Neural cell (in vitro differentiated cells): ENCODE results near the gene DSCAML1. TPM values are rescaled to one million over a fixed set of nuclear protein-coding genes. Genes with fewer than 3 reads are reported as not detected.

Experiments
- H2AFZ ChIP-seq: fragments of 200-600, 300-800 bp; sonication (generic), shearing (Covaris generic); 2 replicates; pipeline ENCODE4 v1.6.0; 2014; ENCODE audit warnings: low read depth, mild to moderate bottlenecking, antibody characterized with exemption, low read length, moderate library complexity
- H3F3A ChIP-seq: fragments of 200-600 bp; shearing (Covaris generic); 2 replicates; pipeline ENCODE4 v1.6.1; 2016; ENCODE audit warnings: mild to moderate bottlenecking, moderate library complexity, mixed read lengths, antibody characterized with exemption, low read length; ENCODE audit not compliant: insufficient read depth, poor library complexity, severe bottlenecking
- H3K27ac ChIP-seq: fragments of 200-600, 300-800 bp; sonication (generic), shearing (Covaris generic); 2 replicates; pipeline ENCODE4 v1.5.1; 2014; ENCODE audit warnings: mild to moderate bottlenecking, low read length, moderate library complexity
- H3K27me3 ChIP-seq: fragments of 300-800, 200-600 bp; sonication (generic), shearing (Covaris generic); 2 replicates; pipeline ENCODE4 v1.6.0; 2014; ENCODE audit warnings: mild to moderate bottlenecking, low read depth, low read length, moderate library complexity; ENCODE audit not compliant: insufficient read depth
- H3K36me3 ChIP-seq: fragments of 300-800, 200-600 bp; sonication (generic), shearing (Covaris generic); 2 replicates; pipeline ENCODE4 v1.5.1; 2014; ENCODE audit warnings: mild to moderate bottlenecking, antibody characterized with exemption, low read length, moderate library complexity; ENCODE audit not compliant: insufficient read depth
- H3K4me2 ChIP-seq: fragments of 300-800, 200-600 bp; sonication (generic), shearing (Covaris generic); 2 replicates; pipeline ENCODE4 v1.6.0; 2014; ENCODE audit warnings: mild to moderate bottlenecking, low read length
- H3K4me3 ChIP-seq: fragments of 300-800, 200-600 bp; sonication (generic), shearing (Covaris generic); 2 replicates; pipeline ENCODE4 v1.5.1; 2014; ENCODE audit warnings: mild to moderate bottlenecking, low read length, moderate library complexity
- H3K79me2 ChIP-seq: fragments of 200-600 bp; shearing (Covaris generic); replicated peaks from 2 replicates; pipeline ENCODE4 v1.6.0; 2014; ENCODE audit warnings: mild to moderate bottlenecking, low read length, moderate library complexity; ENCODE audit not compliant: insufficient read depth
- H3K9ac ChIP-seq: fragments of 300-800, 200-600 bp; sonication (generic), shearing (Covaris generic); 2 replicates; pipeline ENCODE4 v1.6.1; 2016; ENCODE audit warnings: mild to moderate bottlenecking, low read length, mixed read lengths
- H3K9me2 ChIP-seq: fragments of 200-600 bp; shearing (Covaris generic); 2 replicates; pipeline ENCODE4 v1.6.1; 2016; ENCODE audit warnings: mild to moderate bottlenecking, low read length, mixed read lengths; ENCODE audit not compliant: insufficient read depth
- H3K9me3 ChIP-seq: fragments of 200-600, 300-800 bp; sonication (generic), shearing (Covaris generic); 2 replicates; pipeline ENCODE4 v1.6.1; 2016; ENCODE audit warnings: mild to moderate bottlenecking, mixed run types, low read length, moderate library complexity, mixed read lengths
- H4K20me1 ChIP-seq: fragments of 200-600 bp; shearing (Covaris generic); 2 replicates; pipeline ENCODE4 v1.6.1; 2016; ENCODE audit warnings: mild to moderate bottlenecking, mixed run types; ENCODE audit not compliant: insufficient read depth
- EP300 ChIP-seq: fragments of 450-650 bp; conservative IDR thresholded peaks from 2 replicates; pipeline ENCODE4 v1.6.1; 2014; ENCODE audit warnings: antibody characterized with exemption, mild to moderate bottlenecking, moderate library complexity; ENCODE audit not compliant: poor library complexity, severe bottlenecking
- EZH2 ChIP-seq: fragments of 200-600, 300-800 bp; shearing (Covaris generic), sonication (generic); IDR thresholded peaks from 2 replicates; pipeline ENCODE4 v1.6.1; 2014; ENCODE audit warnings: antibody characterized with exemption, low read length, borderline replicate concordance, mild to moderate bottlenecking; ENCODE audit not compliant: insufficient read depth, poor library complexity, severe bottlenecking
- MXI1 ChIP-seq: fragments of 450-650 bp; conservative IDR thresholded peaks from 2 replicates; pipeline ENCODE4 v1.6.1; 2014; ENCODE audit warnings: antibody characterized with exemption, mild to moderate bottlenecking; ENCODE audit not compliant: poor library complexity, severe bottlenecking
- POLR2AphosphoS5 ChIP-seq: IDR thresholded peaks from 2 replicates; pipeline ENCODE4 v1.6.1; 2012
- RAD21 ChIP-seq: fragments of 450-650 bp; conservative IDR thresholded peaks from 2 replicates; pipeline ENCODE4 v1.6.1; 2014; ENCODE audit warnings: antibody characterized with exemption, mild to moderate bottlenecking, moderate library complexity
- REST ChIP-seq: IDR thresholded peaks from 2 replicates; pipeline ENCODE4 v1.6.1; 2012; ENCODE audit warnings: borderline replicate concordance
- SMC3 ChIP-seq: fragments of 450-650 bp; conservative IDR thresholded peaks from 2 replicates; pipeline ENCODE4 v1.6.1; 2014; ENCODE audit warnings: antibody characterized with exemption, mild to moderate bottlenecking, moderate library complexity; ENCODE audit not compliant: poor library complexity
- TAF1 ChIP-seq: IDR thresholded peaks from 2 replicates; pipeline ENCODE4 v1.6.1; 2012; ENCODE audit warnings: low read depth
- polyA plus RNA-seq: library from polyadenylated mRNA; depleted of rRNA; stranded (reverse); fragments of >200 nt; gene quantifications from 2 replicates; pipeline ENCODE4 v1.2.3, GENCODE V29; 2014
- TF ChIP-seq, protein P1 (sequence below): fragments of 450-650 bp; IDR thresholded peaks from 2 replicates; pipeline ENCODE4 v1.5.1; 2014; ENCODE audit warnings: antibody characterized with exemption, mild to moderate bottlenecking, moderate library complexity; ENCODE audit not compliant: poor library complexity, severe bottlenecking

DSCAML1 gene
- polyA plus RNA-seq, 1 donor from 2014 or later, result 1.3 TPM

- H3K9ac ChIP-seq, result no peak overlapping the region
- H3K27me3 ChIP-seq, result no peaks in the 10 kb centered on the region
- no peaks in the 10 kb centered on the region for H4K20me1 ChIP-seq
- no peak overlapping the region for H3K4me3 ChIP-seq
- no peaks in the 10 kb centered on the region for H3K36me3 ChIP-seq
- no peaks in the 10 kb centered on the region for H3K9me3 ChIP-seq
- no peaks in the 10 kb centered on the region for H3K9me2 ChIP-seq
- no peak overlapping the region for H2AFZ ChIP-seq
- H3F3A ChIP-seq, result no peaks in the 10 kb centered on the region
- TF ChIP-seq MXI1 (no peak), SMC3 (no peak), RAD21 (no peak), TAF1 (no peak), POLR2AphosphoS5 (no peak), REST (no peak), EZH2 (no peak), EP300 (no peak)
- TF ChIP-seq, protein P1, sequence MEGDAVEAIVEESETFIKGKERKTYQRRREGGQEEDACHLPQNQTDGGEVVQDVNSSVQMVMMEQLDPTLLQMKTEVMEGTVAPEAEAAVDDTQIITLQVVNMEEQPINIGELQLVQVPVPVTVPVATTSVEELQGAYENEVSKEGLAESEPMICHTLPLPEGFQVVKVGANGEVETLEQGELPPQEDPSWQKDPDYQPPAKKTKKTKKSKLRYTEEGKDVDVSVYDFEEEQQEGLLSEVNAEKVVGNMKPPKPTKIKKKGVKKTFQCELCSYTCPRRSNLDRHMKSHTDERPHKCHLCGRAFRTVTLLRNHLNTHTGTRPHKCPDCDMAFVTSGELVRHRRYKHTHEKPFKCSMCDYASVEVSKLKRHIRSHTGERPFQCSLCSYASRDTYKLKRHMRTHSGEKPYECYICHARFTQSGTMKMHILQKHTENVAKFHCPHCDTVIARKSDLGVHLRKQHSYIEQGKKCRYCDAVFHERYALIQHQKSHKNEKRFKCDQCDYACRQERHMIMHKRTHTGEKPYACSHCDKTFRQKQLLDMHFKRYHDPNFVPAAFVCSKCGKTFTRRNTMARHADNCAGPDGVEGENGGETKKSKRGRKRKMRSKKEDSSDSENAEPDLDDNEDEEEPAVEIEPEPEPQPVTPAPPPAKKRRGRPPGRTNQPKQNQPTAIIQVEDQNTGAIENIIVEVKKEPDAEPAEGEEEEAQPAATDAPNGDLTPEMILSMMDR, result no peak
- H3K27ac ChIP-seq, result no peak overlapping the region
- no peak overlapping the region for H3K4me2 ChIP-seq
- H3K79me2 ChIP-seq, result no peaks in the 10 kb centered on the region
Measured at GRCh38 chr11:117816151-117816741, 19.2 kb upstream of the DSCAML1 start.

DNA sequence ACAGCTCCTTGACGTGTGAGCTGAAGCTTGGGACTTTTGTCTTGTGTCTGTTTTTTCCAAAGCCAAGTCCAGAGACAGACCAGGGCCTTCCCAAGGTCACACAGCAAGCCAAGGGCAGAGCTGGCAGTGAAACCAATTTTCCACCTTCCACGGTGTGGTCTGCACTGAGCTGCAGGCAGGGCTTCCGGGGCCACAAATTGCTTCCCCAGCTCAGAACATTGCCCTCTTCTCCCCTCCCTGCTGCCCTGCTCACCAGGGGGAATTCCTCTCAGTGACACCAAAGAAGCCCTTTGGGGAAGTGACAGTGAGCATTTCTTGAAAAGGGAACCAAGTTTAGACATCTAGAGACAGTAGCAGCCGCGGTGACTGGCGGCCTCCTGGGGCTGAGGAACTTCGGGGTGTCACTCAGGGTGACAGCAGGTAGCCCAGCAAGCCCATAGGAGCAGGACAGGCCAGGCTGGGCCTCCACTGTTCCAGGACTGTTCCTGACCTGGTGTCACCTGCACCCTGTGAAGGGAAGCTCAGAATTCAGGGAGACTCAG lies 18.3 kb upstream of the DSCAML1 start:
- Histone ChIP-seq H3K36me3 (no peaks in the 10 kb centered on the region), H3K4me3 (no peak overlapping the region), H3K27me3 (no peaks in the 10 kb centered on the region), H2AFZ (no peak overlapping the region), H3K9me3 (no peaks in the 10 kb centered on the region), H3K9ac (no peak overlapping the region), H3K4me2 (no peak overlapping the region), H3F3A (no peaks in the 10 kb centered on the region), H3K79me2 (no peaks in the 10 kb centered on the region), H3K9me2 (no peaks in the 10 kb centered on the region), H4K20me1 (no peaks in the 10 kb centered on the region), H3K27ac (no peak overlapping the region)
- TF ChIP-seq TAF1, result no peak
- no peak for TF ChIP-seq SMC3
- TF ChIP-seq, protein P1, result no peak
- no peak for TF ChIP-seq RAD21
- TF ChIP-seq MXI1, result no peak
- no peak for TF ChIP-seq REST
- no peak for TF ChIP-seq EZH2
- no peak for TF ChIP-seq EP300
- TF ChIP-seq POLR2AphosphoS5, result no peak
